GM12891 (cell line): ENCODE measurements around the gene KLRF1.

ENCODE experiments used
- POLR2A ChIP-seq: IDR thresholded peaks from 2 replicates; pipeline ENCODE4 v1.6.1; 2011; ENCODE audit warnings: low read depth, low read length, control low read depth
- POLR2AphosphoS5 ChIP-seq: IDR thresholded peaks from 2 replicates; pipeline ENCODE4 v1.6.1; 2011; ENCODE audit warnings: low read depth, low read length, control low read depth
- TAF1 ChIP-seq: IDR thresholded peaks from 2 replicates; pipeline ENCODE4 v1.6.1; 2011; ENCODE audit warnings: low read depth, low read length, control low read depth

- no peak for TF ChIP-seq POLR2AphosphoS5
- no peak for TF ChIP-seq TAF1
- no peak for TF ChIP-seq POLR2A
These were observed 30.9 kb upstream of the KLRF1 start for GRCh38 chr12:9796346-9796745.
